HG03280 (cell line): ENCODE results near the gene GAA.

Experiments
- ATAC-seq: cut with Tn5 transposase; IDR thresholded peaks from one replicate; pipeline ENCODE4 v1.9.1; 2021; ENCODE audit warnings: mild to moderate bottlenecking, moderate library complexity; ENCODE audit not compliant: unreplicated experiment

Gene GAA

GRCh38 chr17:80101011-80101945 is at the start of gene GAA:
GAA (plus strand) TSS chr17:80101581; CDS start chr17:80104587, 3,006 bp downstream.
- peak; percentile 81 for ATAC-seq

- ATAC-seq, result no peak
Observed at GRCh38 chr17:80051681-80052080, 49.7 kb upstream of the GAA start.

GRCh38 chr17:80053102-80053501 is 48.3 kb upstream of the GAA start:
- ATAC-seq, result no peak

GRCh38 chr17:80055597-80055996 is 45.8 kb upstream of the GAA start:
- no peak for ATAC-seq

GRCh38 chr17:80058311-80058955 is 42.9 kb upstream of the GAA start:
- ATAC-seq, result no peak

- ATAC-seq, result no peak
Observed at GRCh38 chr17:80060644-80061043, 40.7 kb upstream of the GAA start.

GRCh38 chr17:80061421-80061820 is 40.0 kb upstream of the GAA start:
- ATAC-seq, result no peak

GRCh38 chr17:80063830-80064585 is 37.4 kb upstream of the GAA start:
- no peak for ATAC-seq

- no peak for ATAC-seq
Observed at GRCh38 chr17:80064696-80065095, 36.7 kb upstream of the GAA start.

- ATAC-seq, result no peak
Observed at GRCh38 chr17:80065478-80066170, 35.8 kb upstream of the GAA start.

GRCh38 chr17:80067393-80067986 is 33.9 kb upstream of the GAA start:
- no peak for ATAC-seq

GRCh38 chr17:80068301-80069222 is 32.8 kb upstream of the GAA start:
- ATAC-seq, result no peak

GRCh38 chr17:80070375-80071115 is 30.8 kb upstream of the GAA start:
- no peak for ATAC-seq

- no peak for ATAC-seq
Observed at GRCh38 chr17:80071116-80071841, 30.1 kb upstream of the GAA start.

- no peak for ATAC-seq
Observed at GRCh38 chr17:80072410-80072809, 29.0 kb upstream of the GAA start.

- no peak for ATAC-seq
Observed at GRCh38 chr17:80080081-80080480, 21.3 kb upstream of the GAA start.

- no peak for ATAC-seq
Observed at GRCh38 chr17:80081596-80081995, 19.8 kb upstream of the GAA start.
